NCI-H2029 (cell line): ENCODE data around the gene CADPS.

Source experiments
- DNase-seq: peaks from one replicate; lab custom pipeline; 2025; lab: John Stamatoyannopoulos, UW

The CADPS gene

DNA sequence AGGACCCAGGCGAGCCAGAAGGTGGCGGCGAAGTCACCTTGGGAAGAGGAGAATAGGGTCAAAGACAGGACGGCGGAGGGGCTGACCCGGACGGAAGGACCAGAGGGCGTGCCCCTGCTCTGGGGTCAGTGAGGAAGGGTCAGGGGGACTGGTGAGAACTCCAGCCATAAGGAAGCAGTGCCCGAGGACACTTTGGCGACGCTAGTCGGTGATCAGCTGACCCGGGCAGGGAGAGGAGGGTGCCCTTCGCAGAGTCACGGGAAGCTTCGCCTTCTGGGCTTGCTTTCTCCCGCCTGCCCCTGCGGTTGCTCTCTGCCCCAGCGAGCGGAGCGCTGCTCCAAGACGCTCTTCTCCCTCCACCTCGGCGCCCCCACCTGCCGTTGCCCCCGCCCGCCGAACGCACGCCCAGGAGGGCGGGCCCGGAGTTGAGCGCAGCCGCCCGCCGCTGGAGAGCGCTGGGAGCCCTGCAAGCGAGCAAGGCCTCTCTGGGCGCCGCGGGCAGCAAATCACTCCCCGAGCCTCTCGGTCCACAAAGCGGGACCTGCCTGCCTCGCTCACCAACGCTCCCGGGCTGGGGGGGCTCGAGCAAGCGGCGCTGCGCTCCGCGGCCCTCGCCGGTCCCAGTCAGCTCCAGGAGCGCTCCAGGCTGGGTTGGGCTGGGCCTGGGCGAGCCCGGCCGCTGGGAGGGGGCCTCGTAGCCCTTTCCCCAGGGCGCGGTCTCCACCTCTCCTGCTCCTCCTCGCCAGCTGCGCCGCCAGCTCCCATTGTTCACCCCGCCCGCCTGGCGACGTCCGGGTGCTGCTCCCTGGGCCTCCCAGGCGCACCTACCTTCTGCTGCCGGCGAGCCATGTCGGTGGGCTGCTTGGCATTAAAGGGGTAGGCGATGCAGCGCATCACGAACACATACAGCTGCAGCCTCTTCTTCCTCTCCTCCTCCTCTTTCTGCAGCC, 1.2 kb downstream of the CADPS start:
- DNase-seq: peak; percentile 37

DNA sequence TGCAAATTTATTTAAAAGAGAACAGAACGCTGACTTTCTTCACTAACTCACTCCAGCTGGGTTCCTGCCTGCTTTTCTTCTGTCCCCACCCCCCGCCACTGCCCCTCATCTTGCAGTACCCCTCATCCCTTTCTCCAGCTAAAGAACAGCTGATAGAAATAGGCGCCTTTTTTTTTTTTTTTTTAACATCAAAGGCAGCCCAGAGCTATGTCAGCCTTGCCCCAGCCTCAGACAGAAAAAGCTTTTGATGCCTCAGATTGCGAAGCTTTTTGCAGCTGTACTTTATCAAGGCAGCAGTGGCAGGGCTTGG, 1.8 kb downstream of the CADPS start:
- DNase-seq: no peak

DNA sequence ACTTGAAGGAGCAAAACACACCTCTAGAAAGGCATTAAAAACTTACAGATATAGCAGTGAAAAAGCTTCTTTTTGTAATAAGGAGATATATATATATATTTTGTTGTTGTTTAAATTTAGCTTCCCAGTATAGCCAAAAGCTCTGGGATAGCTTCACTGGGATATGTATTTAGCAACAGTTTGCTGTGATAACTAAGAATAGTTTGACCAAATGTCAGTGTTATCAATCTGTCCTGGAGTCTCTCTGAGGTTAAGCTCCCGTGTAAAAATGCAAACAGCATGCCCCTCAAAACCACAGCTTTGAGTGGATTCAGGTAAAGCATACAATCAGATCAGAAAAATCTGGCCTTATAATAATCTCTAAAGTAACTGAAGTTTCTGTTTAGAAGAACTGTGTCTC, 2.9 kb downstream of the CADPS start:
- no peak for DNase-seq

DNA sequence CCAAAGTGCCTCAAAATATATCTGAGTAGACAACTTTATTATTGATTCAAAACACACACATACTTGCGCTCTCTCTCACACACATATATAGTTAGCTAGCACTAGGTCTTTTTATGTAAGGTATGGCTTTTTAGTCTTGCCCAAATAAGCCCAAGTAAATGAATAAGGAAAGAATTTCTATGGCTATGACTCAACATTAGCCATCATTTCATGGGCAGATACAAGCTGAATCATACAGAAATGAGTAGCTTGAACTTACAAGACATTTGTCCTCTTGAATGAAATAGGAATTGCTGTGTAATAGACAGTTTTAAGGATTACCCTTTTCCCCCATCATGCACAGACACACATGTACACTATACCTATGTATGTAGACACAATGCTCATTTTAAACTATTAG, 4.9 kb downstream of the CADPS start:
- DNase-seq: no peak

DNA sequence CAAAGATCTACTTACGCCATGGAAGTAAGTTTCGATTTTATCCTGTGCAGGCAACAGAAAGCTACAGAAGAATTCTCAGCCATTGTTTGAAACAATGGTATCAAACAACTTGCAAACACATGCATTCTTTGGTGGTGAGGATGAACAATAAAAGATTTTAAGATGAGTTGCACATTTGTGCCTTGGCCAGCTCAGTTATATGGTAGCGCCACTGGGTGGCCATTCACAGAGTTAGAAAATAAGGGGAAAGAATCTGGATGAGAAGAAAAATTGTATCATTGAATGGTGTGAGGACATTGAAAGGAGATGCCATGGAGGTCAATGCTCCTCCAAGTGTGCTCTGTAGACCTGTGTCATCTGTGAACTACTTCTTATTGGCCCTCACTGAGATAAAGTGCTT, 11.6 kb downstream of the CADPS start:
- no peak for DNase-seq

DNA sequence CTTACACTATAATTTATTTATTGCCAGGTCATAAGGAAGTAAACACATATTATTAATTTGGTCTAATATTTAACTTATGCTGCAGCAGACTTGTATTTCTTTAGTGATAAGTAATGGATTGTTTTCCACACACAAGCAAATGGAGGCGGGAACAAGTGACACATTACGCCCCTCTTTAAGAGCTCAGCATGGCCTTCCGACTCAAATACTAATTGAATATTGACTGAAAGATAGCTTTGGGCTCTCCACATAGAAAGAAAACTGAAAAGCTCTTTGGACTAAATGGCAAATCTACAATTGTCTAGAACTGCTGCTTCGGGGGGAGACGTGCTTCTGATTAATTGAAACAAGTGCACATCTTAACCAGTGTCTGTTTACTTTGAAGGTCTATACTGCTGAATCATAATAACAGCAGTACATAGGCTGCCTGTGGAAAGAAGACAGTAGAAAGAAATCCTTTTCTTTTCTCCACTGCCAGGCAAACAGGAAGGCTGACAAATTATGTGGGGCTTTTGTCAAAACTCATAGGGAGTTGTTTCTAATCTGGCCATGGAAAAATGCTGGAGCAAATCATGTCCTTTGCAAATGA, 15.9 kb downstream of the CADPS start:
- no peak for DNase-seq

DNA sequence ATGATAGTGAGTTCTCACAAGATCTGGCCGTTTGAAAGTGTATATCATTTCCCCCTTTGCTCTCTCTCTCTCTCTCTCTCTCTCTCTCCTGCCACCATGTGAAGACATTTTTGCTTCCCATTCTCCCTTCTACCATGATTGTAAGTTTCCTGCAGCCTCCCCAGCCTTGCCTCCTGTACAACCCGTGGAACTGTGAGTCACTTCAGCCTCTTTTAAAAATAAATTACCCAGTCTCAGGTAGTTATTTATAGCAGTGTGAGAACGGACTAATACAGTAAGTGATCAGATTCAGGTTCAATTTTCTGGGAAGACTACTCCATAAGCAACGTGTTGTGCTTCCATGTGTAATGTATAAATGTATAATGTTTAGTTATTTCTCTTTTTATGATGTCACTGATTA, 29.2 kb downstream of the CADPS start:
- DNase-seq: no peak

DNA sequence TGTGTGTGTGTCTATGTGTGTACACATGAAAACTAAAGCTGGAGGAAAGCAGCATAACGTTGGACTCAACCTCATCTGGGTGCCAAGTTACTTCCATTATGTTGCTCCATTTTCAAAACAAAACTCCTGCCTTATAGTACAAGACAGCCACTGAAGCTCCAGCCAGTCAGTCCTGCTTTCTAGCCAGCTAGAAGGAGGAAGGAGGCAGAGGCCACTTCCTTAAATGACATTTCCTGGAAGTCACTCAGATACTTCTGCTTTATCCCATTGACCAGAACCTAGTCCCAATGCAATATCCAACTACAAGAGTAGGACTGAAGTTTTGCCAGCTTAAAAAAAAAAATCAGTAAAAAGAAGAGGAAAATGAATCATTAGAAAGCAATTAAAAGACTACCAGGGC, 31.7 kb downstream of the CADPS start:
- DNase-seq: no peak

DNA sequence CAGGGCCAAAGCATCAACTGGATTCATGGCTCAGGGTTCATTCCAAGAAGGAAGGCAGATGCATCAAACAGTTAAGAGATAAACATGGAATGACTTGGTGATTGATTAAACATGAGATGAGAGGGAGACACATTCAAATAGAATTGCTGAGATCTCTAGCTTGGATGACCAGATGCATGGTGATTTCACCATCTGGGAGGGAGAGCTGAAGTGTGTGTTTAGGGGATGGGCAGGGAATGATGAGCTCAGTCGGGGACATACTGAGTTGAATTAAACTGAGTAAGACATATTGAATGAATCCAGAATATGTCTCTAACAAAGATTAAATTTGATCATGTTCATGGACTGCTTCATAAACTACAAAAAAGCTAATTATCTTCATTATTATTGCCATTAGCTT, 35.5 kb downstream of the CADPS start:
- no peak for DNase-seq

DNA sequence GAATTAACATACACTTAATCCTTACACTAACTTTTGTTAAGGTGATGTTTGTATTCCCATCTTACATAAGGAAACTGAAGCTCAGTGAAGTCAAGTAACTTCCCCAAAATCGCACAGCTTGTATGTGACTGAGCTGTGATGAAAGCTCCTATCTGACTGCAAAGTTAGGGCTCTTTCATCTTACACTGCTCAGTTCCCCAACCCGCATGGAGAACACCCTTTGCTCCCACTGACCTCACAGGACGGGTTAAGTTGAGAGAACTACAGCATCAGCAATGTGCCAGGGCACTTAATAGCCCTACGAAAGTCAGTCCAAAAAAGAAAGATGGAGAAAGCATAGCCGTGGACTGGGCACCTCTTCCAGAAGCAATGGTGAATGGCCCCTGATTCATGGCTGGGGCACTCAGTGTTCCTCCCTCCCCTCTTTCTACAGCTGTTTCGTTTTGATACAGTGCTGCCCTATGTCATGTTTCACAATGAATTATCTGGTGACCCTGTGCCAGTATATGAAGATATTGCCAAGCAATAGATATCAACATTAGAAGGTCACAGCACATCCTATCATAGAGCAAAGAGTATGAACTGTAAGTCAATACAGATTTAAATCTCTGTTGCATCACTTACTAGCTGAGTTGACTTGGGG, 38.0 kb downstream of the CADPS start:
- no peak for DNase-seq

DNA sequence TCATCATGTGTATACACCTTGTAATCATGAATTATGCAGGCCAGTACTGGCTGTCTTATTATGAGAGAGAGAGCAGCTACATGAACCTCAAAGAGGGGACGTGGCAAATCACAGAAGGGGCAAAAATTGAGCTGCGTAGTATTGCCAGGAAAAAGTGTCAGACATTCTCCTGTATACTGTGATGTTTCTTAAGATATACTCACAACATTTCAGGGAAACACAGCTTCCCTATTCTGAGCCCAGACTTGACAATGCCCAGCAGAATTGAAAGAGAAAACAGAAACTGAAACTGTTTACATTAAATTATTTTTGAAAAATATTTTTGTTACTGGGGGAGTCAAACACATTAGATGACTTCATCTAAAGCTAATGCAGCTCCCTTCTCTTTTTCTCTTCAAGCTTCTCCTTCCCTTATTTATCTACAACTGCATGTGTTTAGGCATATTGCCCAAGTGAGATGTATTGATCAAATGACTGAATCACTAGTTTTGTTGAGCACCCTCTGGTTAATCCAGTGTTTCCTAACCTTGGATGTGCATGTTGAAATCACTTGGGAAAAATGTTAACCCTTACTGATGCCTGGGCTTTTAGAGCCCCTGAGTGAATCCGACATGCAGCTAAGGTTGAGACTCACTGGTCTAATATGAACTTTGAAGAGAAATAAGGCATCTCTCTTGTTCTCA, 39.5 kb downstream of the CADPS start:
- DNase-seq: no peak

DNA sequence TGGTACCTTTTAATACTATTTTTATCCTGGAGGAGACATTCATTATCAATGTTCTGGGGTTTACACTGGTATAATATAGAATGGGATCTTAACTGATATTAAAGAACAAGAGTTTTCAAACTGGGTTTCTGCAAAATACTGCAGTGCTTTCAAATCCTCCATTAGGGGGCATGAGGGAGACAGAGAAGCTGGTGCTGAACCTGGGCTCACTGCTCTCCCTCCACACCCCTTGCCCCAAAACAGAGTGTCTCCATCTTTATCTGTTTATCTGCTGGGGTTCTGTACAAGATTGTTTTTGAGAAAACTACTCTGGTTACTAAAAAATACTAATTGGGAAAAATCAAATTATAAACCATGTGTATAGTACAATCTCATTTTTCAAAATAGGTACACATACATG, 41.7 kb downstream of the CADPS start:
- no peak for DNase-seq

DNA sequence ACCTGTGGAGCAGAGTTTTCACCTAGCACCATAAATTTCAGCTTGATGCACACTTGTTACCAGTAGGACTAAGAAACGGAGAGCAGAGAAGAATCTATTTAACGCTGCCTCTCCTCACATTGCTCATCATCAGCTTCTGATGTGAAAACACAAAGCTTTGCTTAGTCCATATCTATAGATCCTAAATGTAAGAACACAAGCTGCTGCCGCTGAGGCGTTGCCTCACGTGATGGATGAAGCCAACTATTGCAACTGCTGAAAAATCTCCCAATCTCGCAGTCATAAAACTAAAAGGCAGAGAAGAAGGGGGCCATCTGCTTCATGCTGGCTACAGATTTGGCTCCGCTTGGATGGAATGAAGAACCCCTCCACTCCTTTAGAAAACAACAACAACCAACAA, 42.7 kb downstream of the CADPS start:
- no peak for DNase-seq

DNA sequence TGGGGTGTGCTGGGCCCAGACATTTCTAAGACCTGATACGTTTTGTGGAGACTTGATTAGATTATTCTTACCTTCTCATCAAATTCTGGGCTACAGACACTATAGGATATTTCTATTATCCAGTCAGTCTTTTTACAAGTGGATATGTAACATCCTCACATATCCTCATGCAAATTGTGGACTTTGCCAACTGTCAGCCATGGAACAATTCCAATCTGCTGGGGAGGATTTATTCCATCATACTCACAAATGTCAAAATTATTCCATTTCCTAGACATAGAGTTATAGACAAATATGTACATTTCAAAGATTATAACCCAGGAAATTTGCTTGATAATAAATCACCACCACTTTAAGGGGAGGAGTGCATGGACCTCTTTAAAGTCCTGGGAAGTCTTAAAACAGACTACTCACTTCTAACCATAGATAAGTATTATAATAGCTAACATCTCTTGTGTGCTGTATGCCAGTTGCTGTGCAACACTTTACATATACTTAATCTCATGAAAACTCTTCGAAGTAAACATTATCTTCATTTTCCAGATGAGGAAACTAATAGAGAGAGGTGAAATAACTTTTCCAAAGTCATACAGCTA, 44.4 kb downstream of the CADPS start:
- no peak for DNase-seq

DNA sequence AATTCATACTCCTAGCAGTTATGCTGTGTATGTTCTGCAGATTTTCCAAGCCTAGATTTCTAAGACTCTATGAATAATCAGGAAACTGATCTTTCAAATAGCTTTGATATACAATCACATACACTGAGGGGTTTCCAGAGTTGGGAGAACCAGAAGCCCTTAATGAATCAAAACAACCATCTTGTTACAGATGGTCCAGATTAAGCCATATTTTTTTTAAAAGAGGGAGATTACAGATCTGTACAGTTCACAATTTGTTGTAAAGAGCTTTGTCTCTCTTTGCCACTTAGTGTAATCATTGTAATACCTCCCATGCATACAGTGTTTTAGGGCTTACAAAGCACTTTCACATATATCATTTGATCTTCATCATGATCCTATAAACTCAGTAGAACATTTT, 47.7 kb downstream of the CADPS start:
- no peak for DNase-seq

DNA sequence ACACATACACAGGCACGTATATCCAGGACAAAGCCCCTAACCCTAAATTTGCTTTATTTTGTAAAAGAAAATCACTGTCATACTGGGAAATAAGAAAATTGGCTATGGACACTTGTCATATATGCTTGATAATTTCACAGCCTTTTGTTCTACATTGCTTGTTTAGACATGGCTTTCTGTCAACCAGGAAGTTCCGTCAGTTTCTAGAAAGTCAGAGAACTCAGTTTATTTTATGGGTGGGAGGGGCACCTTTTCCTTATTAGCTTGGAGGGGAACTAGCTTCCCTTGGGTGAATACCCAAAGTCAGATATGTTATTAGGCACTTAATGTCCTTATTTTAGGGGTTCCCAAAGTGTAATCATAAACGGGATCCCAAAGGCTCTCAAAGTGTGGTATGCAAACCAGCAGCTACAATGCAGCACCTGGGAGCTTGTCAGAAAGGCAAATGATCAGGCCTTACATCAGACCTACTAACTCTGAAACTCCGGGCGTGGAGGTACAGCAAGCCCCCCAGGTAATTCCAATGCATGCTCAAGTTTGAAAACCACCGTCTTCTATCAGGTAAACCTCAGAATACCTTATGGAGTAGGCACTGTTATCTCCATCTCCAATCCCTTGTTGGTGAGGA, 50.1 kb downstream of the CADPS start:
- no peak for DNase-seq

DNA sequence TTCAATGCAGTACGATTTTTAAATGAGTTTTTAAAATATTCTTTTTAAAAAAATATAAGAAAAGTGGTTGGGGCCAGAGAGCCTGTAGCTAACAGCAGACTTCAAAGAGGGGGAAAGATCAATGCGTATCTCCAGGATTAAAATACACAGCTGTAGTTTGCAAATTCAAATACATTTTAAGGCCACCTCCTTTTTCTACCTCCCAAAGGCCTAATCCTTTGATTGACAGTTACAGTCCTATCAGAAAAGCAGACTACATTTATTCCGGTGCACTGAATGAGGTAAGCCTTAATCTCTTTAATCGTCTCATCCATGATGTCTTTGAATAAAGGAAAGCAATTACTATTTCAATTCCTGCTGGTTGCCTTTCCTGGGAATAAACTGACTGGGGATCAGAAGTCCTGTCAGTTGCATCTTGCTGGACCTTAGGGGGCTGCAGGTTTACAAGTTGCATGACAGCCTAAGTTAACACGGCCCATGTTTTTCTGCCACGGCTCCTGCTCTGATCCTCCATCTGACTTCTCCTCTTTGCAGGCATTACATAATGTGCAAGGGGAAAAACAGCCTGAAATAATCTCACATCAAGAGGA, 51.7 kb downstream of the CADPS start:
- no peak for DNase-seq

DNA sequence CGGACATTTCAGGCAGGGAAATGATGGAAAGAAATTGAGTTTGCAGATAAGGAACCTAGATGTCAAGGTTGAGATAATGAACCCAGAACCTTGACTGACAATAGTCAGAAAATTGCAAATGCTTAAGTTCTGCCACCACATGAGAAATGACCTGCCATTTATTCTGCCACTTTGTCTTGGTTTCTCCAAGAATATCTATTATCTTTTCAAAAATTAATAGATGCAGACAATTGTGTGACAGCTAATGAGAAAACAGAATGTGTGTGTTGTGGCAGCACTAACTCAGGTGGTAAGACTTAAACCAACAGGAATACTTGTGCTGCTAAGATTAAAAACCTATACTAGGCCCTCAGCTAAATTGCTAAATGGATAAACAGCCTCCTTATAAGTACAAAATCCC, 52.3 kb downstream of the CADPS start:
- no peak for DNase-seq

DNA sequence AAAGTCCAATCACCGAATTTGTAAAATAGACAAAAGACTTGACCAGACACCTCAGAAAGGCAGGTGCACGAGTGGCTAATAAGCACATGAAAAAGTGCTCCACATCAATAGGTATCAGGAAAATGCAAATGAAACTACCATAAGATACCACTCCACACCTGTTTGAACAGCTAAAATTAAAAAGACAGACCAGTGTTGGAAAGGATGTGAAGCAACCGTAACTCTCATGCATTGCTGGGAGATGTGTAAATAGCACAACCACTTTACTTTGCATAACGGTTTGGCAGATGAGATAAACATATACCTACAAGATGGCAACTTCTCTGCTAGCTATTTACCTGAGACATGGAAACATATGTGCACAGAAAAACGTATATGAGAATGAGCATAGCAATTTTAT, 56.9 kb downstream of the CADPS start:
- no peak for DNase-seq

DNA sequence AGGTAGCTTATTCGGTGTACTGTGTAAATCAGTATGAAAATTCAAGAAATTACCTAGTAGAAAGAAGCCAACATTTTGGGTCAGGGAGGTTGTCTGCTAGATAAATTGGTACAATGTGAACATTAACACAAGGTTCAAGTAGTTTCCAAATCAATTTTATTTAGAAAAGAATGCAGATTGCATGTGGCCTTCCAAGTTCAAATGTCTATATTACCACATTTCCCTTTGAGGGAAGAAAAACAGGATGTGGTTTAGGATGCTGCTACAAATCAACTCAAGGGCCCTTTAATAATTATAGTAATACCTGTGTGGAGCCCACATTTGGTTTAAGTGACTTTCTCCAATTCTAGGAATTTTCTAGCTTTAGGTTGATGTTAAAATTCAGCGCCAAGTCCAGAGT, 57.5 kb downstream of the CADPS start:
- no peak for DNase-seq

DNA sequence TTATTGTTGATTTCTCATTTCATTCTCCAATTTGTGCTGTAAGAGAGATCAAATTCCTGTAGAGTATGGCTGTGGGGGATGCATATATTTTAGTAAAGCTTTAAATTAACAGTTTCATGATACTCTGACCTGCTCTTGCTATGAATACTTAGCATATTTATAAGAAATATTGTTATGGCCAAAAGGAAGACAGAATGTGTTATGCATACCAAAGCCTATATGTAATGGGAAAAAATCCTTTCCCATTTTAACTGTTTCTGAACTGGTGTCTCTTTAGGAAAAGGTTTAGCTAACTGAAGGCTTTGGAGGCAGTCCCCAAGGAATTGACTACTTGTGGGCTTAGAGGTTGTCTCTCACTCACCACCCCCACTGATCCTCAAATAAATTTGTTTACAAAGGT, 59.2 kb downstream of the CADPS start:
- no peak for DNase-seq

DNA sequence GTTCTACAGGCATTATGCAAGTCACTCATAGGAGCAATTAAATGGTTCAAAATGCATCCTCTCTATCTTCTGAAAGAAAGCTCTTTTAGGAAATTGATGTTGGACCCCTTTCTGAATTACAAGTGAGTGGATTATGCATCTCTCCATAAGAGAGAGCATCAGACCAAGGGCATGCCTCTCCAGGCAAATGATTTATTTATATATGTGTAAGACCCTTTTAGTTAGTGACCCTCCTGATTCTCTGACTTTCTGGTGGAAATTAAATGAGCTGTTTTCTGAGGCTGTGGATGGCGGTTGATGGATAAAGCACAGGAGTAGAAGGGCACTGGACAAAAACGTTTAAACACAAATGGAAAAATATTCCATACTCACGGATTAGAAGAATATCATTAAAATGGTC, 62.6 kb downstream of the CADPS start:
- no peak for DNase-seq
